H1 (cell line): ENCODE data around the gene GALNT5. TPM values are rescaled to one million over a fixed set of nuclear protein-coding genes. Genes with fewer than 3 reads are reported as not detected.

Experiments used
- CTCF ChIA-PET: fragments of 300-600 bp; sonication (Branson Sonifier 250); formaldehyde crosslinking; loops from one replicate; lab custom pipeline; 2021; ENCODE audit not compliant: partially characterized antibody; lab: Charles Lee
- POLR2A ChIA-PET: fragments of 300-600 bp; sonication (Branson Sonifier 250); formaldehyde crosslinking; loops from one replicate; lab custom pipeline; 2021; ENCODE audit warnings: inconsistent platforms; ENCODE audit not compliant: partially characterized antibody; lab: Charles Lee
- DNase-seq, 2 experiments: peaks; one replicate each; pipeline versions ENCODE4 v3.0.0 to v3.0.0-alpha.2; 2010 to 2022; ENCODE audit warnings: low spot score in 2 of 2, low read depth in 1 of 2, mixed read lengths in 1 of 2
- FAIRE-seq: peaks from 2 replicates; lab custom pipeline; 2011; peaks lifted over from hg19 to GRCh38; lab: Jason Lieb, UNC
- H2AFZ ChIP-seq: 2 replicates; pipeline ENCODE4 v1.8.1; 2012; ENCODE audit warnings: low read length, inconsistent platforms
- H2AK5ac ChIP-seq: 2 replicates; pipeline ENCODE4 v1.6.1; 2013; ENCODE audit warnings: low read depth, low read length
- H2BK120ac ChIP-seq: replicated peaks from 2 replicates; pipeline ENCODE3; 2013; ENCODE audit warnings: low read depth, low read length, inconsistent platforms
- H2BK12ac ChIP-seq: 2 replicates; pipeline ENCODE4 v1.6.1; 2013; ENCODE audit warnings: low read depth, low read length
- H2BK15ac ChIP-seq: 2 replicates; pipeline ENCODE4 v1.6.1; 2013; ENCODE audit warnings: low read length
- H2BK20ac ChIP-seq: 2 replicates; pipeline ENCODE4 v1.6.1; 2013; ENCODE audit warnings: low read length
- H2BK5ac ChIP-seq: 2 replicates; pipeline ENCODE4 v1.6.1; 2013; ENCODE audit warnings: low read depth, low read length
- H3K14ac ChIP-seq: 2 replicates; pipeline ENCODE4 v1.6.1; 2013; ENCODE audit warnings: inconsistent platforms; ENCODE audit not compliant: insufficient read length
- H3K18ac ChIP-seq: 2 replicates; pipeline ENCODE4 v1.6.1; 2013; ENCODE audit warnings: low read length; ENCODE audit errors: extremely low read depth
- H3K23ac ChIP-seq: 2 replicates; pipeline ENCODE4 v1.6.1; 2013; ENCODE audit warnings: inconsistent platforms; ENCODE audit not compliant: insufficient read length
- H3K23me2 ChIP-seq: 2 replicates; pipeline ENCODE4 v1.6.1; 2013; ENCODE audit warnings: low read depth, low read length
- H3K27ac ChIP-seq: 2 replicates; pipeline ENCODE4 v1.6.1; 2011; ENCODE audit warnings: low read depth, low read length, inconsistent platforms
- H3K27me3 ChIP-seq, 4 experiments: replicated peaks in 1 of 4; 1 replicate in 1 of 4; 2 replicates in 3 of 4; pipeline versions ENCODE4 v1.6.1 to v1.8.1; 2011 to 2013; ENCODE audit warnings: low read length in 3 of 4, mild to moderate bottlenecking in 3 of 4, inconsistent platforms in 2 of 4, mixed read lengths in 2 of 4, moderate library complexity in 1 of 4; ENCODE audit not compliant: control insufficient read depth in 3 of 4, insufficient read depth in 3 of 4; ENCODE audit errors: extremely low read depth in 1 of 4
- H3K36me3 ChIP-seq, 4 experiments: 2 replicates each; pipeline versions ENCODE4 v1.6.1 to v1.8.1; 2011 to 2013; ENCODE audit warnings: mild to moderate bottlenecking in 4 of 4, low read length in 3 of 4, moderate library complexity in 2 of 4, control low read depth in 1 of 4, inconsistent platforms in 1 of 4; ENCODE audit not compliant: insufficient read depth in 4 of 4, control insufficient read depth in 2 of 4
- H3K4ac ChIP-seq: replicated peaks from 2 replicates; pipeline ENCODE3; 2013; ENCODE audit warnings: low read length, low read depth, mixed read lengths, inconsistent platforms; ENCODE audit not compliant: insufficient read length
- H3K4me1 ChIP-seq, 4 experiments: replicated peaks in 1 of 4; 1 replicate in 1 of 4; 2 replicates in 3 of 4; pipeline versions ENCODE4 v1.6.1 to v1.8.1; 2011 to 2013; ENCODE audit warnings: low read length in 3 of 4, inconsistent platforms in 2 of 4, mixed read lengths in 1 of 4; ENCODE audit not compliant: insufficient read depth in 4 of 4, control insufficient read depth in 3 of 4
- H3K4me2 ChIP-seq, 2 experiments: 2 replicates each; pipeline versions ENCODE4 v1.6.1 to v1.8.1; 2011 to 2013; ENCODE audit warnings: low read depth in 2 of 2, low read length in 2 of 2, control low read depth in 1 of 2, inconsistent platforms in 1 of 2, mild to moderate bottlenecking in 1 of 2; ENCODE audit not compliant: insufficient read depth in 1 of 2
- H3K4me3 ChIP-seq, 4 experiments: fragments of 200-600, 300-600 bp in 1 of 4; sonication (generic), shearing (Covaris generic), sonication (Bioruptor Twin) in 1 of 4; 2 replicates each; pipeline versions ENCODE4 v1.5.1 to v1.8.1; 2011 to 2016; ENCODE audit warnings: low read length in 4 of 4, low read depth in 3 of 4, control low read depth in 2 of 4, inconsistent platforms in 2 of 4, mild to moderate bottlenecking in 2 of 4, mixed read lengths in 1 of 4, moderate library complexity in 1 of 4; ENCODE audit not compliant: insufficient read depth in 2 of 4; ENCODE audit errors: extremely low read depth in 1 of 4
- H3K56ac ChIP-seq: replicated peaks from 2 replicates; pipeline ENCODE3; 2013; ENCODE audit warnings: low read depth, mild to moderate bottlenecking, mixed read lengths, low read length, inconsistent platforms; ENCODE audit not compliant: insufficient read length
- H3K79me1 ChIP-seq: 2 replicates; pipeline ENCODE4 v1.6.1; 2013; ENCODE audit warnings: low read depth, low read length, control low read depth
- H3K79me2 ChIP-seq, 2 experiments: 2 replicates each; pipeline versions ENCODE4 v1.6.1 to v1.8.1; 2012 to 2013; ENCODE audit warnings: low read length in 2 of 2, mild to moderate bottlenecking in 2 of 2, inconsistent platforms in 1 of 2; ENCODE audit not compliant: insufficient read depth in 2 of 2, control insufficient read depth in 1 of 2
- H3K9ac ChIP-seq, 4 experiments: replicated peaks in 1 of 4; 1 replicate in 1 of 4; 2 replicates in 3 of 4; pipeline versions ENCODE4 v1.6.1 to v1.8.1; 2011 to 2013; ENCODE audit warnings: low read depth in 3 of 4, low read length in 3 of 4, control low read depth in 2 of 4, mild to moderate bottlenecking in 2 of 4, moderate library complexity in 2 of 4, inconsistent platforms in 1 of 4; ENCODE audit errors: extremely low read depth in 1 of 4
- H3K9me3 ChIP-seq, 2 experiments: 2 replicates each; pipeline versions ENCODE4 v1.6.1 to v1.8.1; 2012 to 2013; ENCODE audit warnings: mild to moderate bottlenecking in 2 of 2, moderate library complexity in 2 of 2, control low read depth in 1 of 2, inconsistent platforms in 1 of 2, low read depth in 1 of 2, low read length in 1 of 2, mixed read lengths in 1 of 2; ENCODE audit not compliant: insufficient read depth in 2 of 2
- H4K20me1 ChIP-seq, 2 experiments: replicated peaks in 1 of 2; 2 replicates each; pipeline versions ENCODE3 to v1.8.1; 2011 to 2013; ENCODE audit warnings: inconsistent platforms in 2 of 2, low read length in 2 of 2, mild to moderate bottlenecking in 1 of 2; ENCODE audit not compliant: insufficient read depth in 2 of 2, control insufficient read depth in 1 of 2
- H4K5ac ChIP-seq: 2 replicates; pipeline ENCODE4 v1.6.1; 2013; ENCODE audit warnings: low read length, low read depth, mixed read lengths, inconsistent platforms; ENCODE audit not compliant: insufficient read length
- H4K8ac ChIP-seq: 2 replicates; pipeline ENCODE4 v1.8.0; 2013; ENCODE audit warnings: mild to moderate bottlenecking, moderate library complexity, low read length, inconsistent platforms; ENCODE audit not compliant: insufficient read depth; ENCODE audit errors: extremely low read depth
- H4K91ac ChIP-seq: replicated peaks from 2 replicates; pipeline ENCODE3; 2013; ENCODE audit warnings: low read length, mixed read lengths, inconsistent platforms; ENCODE audit not compliant: insufficient read length
- BACH1 ChIP-seq: IDR thresholded peaks from 2 replicates; pipeline ENCODE4 v1.6.1; 2012; ENCODE audit warnings: low read length, improper control_type of control experiment
- CHD2 ChIP-seq: IDR thresholded peaks from 2 replicates; pipeline ENCODE4 v1.6.1; 2012; ENCODE audit warnings: low read length, improper control_type of control experiment
- CREB1 ChIP-seq: IDR thresholded peaks from 2 replicates; pipeline ENCODE4 v1.6.1; 2012; ENCODE audit warnings: inconsistent platforms
- MAFK ChIP-seq: IDR thresholded peaks from 2 replicates; pipeline ENCODE4 v1.6.1; 2012; ENCODE audit warnings: low read depth, mild to moderate bottlenecking, improper control_type of control experiment, low read length
- NANOG ChIP-seq: IDR thresholded peaks from 2 replicates; pipeline ENCODE4 v1.6.1; 2011; ENCODE audit warnings: low read length, low read depth, mild to moderate bottlenecking, inconsistent platforms; ENCODE audit not compliant: insufficient read depth, poor library complexity, severe bottlenecking
- RAD21 ChIP-seq, 2 experiments: IDR thresholded peaks in 1 of 2; conservative IDR thresholded peaks in 1 of 2; 2 replicates each; pipeline ENCODE4 v1.6.1; 2011; ENCODE audit warnings: low read depth in 2 of 2, low read length in 2 of 2, improper control_type of control experiment in 1 of 2, inconsistent platforms in 1 of 2, mild to moderate bottlenecking in 1 of 2, moderate library complexity in 1 of 2
- SAP30 ChIP-seq: fragments of 300-600 bp; sonication (generic); IDR thresholded peaks from 2 replicates; pipeline ENCODE4 v1.7.1; 2012; ENCODE audit warnings: low read length, moderate library complexity, mild to moderate bottlenecking, inconsistent platforms; ENCODE audit not compliant: insufficient read depth, insufficient replicate concordance
- SIX5 ChIP-seq: IDR thresholded peaks from 2 replicates; pipeline ENCODE4 v1.6.1; 2011; ENCODE audit warnings: mild to moderate bottlenecking, low read depth, low read length
- YY1 ChIP-seq: IDR thresholded peaks from 2 replicates; pipeline ENCODE4 v1.6.1; 2011; ENCODE audit warnings: low read depth, mild to moderate bottlenecking, low read length
- WGBS, 2 experiments: shearing (Covaris generic) in 1 of 2; methylation state at CpG; one replicate each; pipeline versions ENCODE4 v1.1.6 to v1.1.7; 2013 to 2015; ENCODE audit warnings: low lambda C conversion rate in 2 of 2, mixed read lengths in 2 of 2, inconsistent platforms in 1 of 2, low coverage in 1 of 2, missing lambda C conversion rate in 1 of 2; ENCODE audit not compliant: insufficient replicate concordance in 2 of 2, insufficient coverage in 1 of 2, insufficient read length in 1 of 2; ENCODE audit errors: extremely low coverage in 1 of 2, missing lambda C conversion rate in 1 of 2; 5-methylcytosine and 5-hydroxymethylcytosine counted together
- polyA plus RNA-seq, 7 experiments: library from polyadenylated mRNA; depleted of rRNA in 3 of 7; stranded (reverse) in 5 of 7; unstranded in 2 of 7; fragments of >200 nt in 5 of 7; fragments of 200-250 nt in 2 of 7; gene quantifications; 1 replicate in 5 of 7; 2 replicates in 1 of 7; 4 replicates in 1 of 7; pipeline versions ENCODE4 v1.2.1 to v1.2.3, GENCODE V29; 2011 to 2013; ENCODE audit warnings: missing spikeins in 2 of 7, mixed read lengths in 2 of 7
- total RNA-seq: library from RNA; stranded (reverse); fragmentation: NEBNext Ultra II Directional; extraction: Animal tissue kit (Norgen Biotek cat#: 25700); gene quantifications from 2 replicates; pipeline ENCODE4 v1.2.1, GENCODE V29; 2021
- TF ChIP-seq, protein P1 (sequence below): IDR thresholded peaks from 2 replicates; pipeline ENCODE4 v1.6.1; 2011; ENCODE audit warnings: low read length, improper control_type of control experiment
- TF ChIP-seq, protein P2 (sequence below): IDR thresholded peaks from 2 replicates; pipeline ENCODE4 v1.6.1; 2012; ENCODE audit warnings: inconsistent platforms

Gene GALNT5
- total and polyA plus RNA-seq, 2 of the 8 experiments (the other 6 are each of a cell fraction or from before 2014, with no cell fraction given): 0.02 to 0.06 TPM

DNA sequence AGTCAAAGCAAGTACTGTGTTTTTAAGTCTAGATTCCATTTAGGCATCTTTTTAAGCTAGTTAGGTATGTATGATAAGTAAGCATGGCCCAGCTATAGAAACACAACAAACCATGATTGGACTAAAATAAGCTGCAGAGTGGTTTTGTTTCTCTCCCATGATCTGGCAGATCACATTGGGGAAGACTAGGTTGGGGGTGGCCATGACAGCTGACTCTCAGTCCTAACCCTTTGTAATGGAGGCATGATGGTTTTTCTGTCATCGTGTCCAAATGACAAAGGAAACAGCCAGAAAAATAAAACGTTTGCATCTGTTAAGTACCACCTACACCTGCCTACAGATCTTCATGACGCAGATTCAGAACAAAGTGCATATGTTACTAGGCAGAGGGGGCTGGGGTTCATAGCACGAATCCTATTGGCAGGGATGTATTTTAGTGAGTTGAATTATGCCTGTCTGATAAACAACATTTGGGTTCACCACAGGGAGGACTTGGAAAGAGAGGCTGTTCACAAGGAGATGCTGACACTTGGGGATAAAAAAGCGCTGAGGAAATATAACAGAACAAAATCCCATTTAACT lies 33.8 kb upstream of the GALNT5 start:
- H3K23ac ChIP-seq: no peak overlapping the region
- ChIA-PET POLR2A (no interaction called here), CTCF (no interaction called here)
- H3K79me2 ChIP-seq: no peaks in the 10 kb centered on the region
- H3K4me1 ChIP-seq: no peaks in the 10 kb centered on the region
- H2AK5ac ChIP-seq: no peak overlapping the region
- TF ChIP-seq, protein P1, sequence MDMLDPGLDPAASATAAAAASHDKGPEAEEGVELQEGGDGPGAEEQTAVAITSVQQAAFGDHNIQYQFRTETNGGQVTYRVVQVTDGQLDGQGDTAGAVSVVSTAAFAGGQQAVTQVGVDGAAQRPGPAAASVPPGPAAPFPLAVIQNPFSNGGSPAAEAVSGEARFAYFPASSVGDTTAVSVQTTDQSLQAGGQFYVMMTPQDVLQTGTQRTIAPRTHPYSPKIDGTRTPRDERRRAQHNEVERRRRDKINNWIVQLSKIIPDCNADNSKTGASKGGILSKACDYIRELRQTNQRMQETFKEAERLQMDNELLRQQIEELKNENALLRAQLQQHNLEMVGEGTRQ: no peak
- TF ChIP-seq YY1 (no peak), CHD2 (no peak), NANOG (no peak), SIX5 (no peak), RAD21 (IDR thresholded peaks at IDR 0.05 in 1 of 2, conservative IDR thresholded peaks at IDR 0.05 in 1 of 2; ENCODE audit: low read depth in 2 of 2, low read length in 2 of 2) (no peak), SAP30 (no peak), BACH1 (no peak), MAFK (no peak), CREB1 (no peak)
- TF ChIP-seq, protein P2, sequence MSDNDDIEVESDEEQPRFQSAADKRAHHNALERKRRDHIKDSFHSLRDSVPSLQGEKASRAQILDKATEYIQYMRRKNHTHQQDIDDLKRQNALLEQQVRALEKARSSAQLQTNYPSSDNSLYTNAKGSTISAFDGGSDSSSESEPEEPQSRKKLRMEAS: no peak
- no peak overlapping the region for H3K14ac ChIP-seq
- H3K9ac ChIP-seq: no peak overlapping the region
- no peaks in the 10 kb centered on the region for H3K36me3 ChIP-seq
- no peak overlapping the region for H2BK5ac ChIP-seq
- no peak overlapping the region for H4K8ac ChIP-seq
- no peak for DNase-seq
- H3K9me3 ChIP-seq: no peaks in the 10 kb centered on the region
- H4K91ac ChIP-seq: no peak overlapping the region
- H4K5ac ChIP-seq: no peak overlapping the region
- no peak overlapping the region for H3K4me3 ChIP-seq
- no peak overlapping the region for H3K4ac ChIP-seq
- FAIRE-seq: no peak
- no peak overlapping the region for H2BK15ac ChIP-seq
- H2BK12ac ChIP-seq: no peak overlapping the region
- H2BK120ac ChIP-seq: no peak overlapping the region
- no peaks in the 10 kb centered on the region for H3K27me3 ChIP-seq
- no peak overlapping the region for H3K56ac ChIP-seq
- H3K4me2 ChIP-seq: no peak overlapping the region
- no peaks in the 10 kb centered on the region for H3K79me1 ChIP-seq
- no peaks in the 10 kb centered on the region for H4K20me1 ChIP-seq
- no peak overlapping the region for H3K18ac ChIP-seq
- no peak overlapping the region for H2AFZ ChIP-seq
- 91% methylated on average over 5 of the region's 5 CpGs; no CpG with 5 or more reads in 1 of the 2 experiments for WGBS, 2 experiments
- no peak overlapping the region for H2BK20ac ChIP-seq
- no peaks in the 10 kb centered on the region for H3K23me2 ChIP-seq
- H3K27ac ChIP-seq: no peak overlapping the region
